Kidney glomerular epithelial cell (primary cell): Measurements from ENCODE around the gene PITPNB.

Experiments used
- DNase-seq: peaks from one replicate; lab custom pipeline; 2025; lab: John Stamatoyannopoulos, UW

PITPNB gene

GRCh38 chr22:27919222-27919941, at the start of gene PITPNB:
PITPNB (minus strand) TSS chr22:27919256; CDS start chr22:27919191, 65 bp downstream.
- DNase-seq: peak; percentile 97

- DNase-seq: no peak
These were observed 47.4 kb upstream of the PITPNB start for GRCh38 chr22:27966168-27967064.

GRCh38 chr22:27962268-27963044, 43.4 kb upstream of the PITPNB start:
- no peak for DNase-seq

GRCh38 chr22:27961680-27962079, 42.6 kb upstream of the PITPNB start:
- no peak for DNase-seq

- no peak for DNase-seq
These were observed 42.1 kb upstream of the PITPNB start for GRCh38 chr22:27961182-27961581.

- no peak for DNase-seq
These were observed 40.5 kb upstream of the PITPNB start for GRCh38 chr22:27959335-27960090.

GRCh38 chr22:27952779-27953178, 33.7 kb upstream of the PITPNB start:
- no peak for DNase-seq

GRCh38 chr22:27952091-27952490, 33.0 kb upstream of the PITPNB start:
- no peak for DNase-seq

- no peak for DNase-seq
These were observed 30.4 kb upstream of the PITPNB start for GRCh38 chr22:27949421-27949820.

- DNase-seq: no peak
These were observed 29.5 kb upstream of the PITPNB start for GRCh38 chr22:27948569-27948968.

- DNase-seq: no peak
These were observed 28.4 kb upstream of the PITPNB start for GRCh38 chr22:27947448-27947847.

- DNase-seq: no peak
These were observed 22.1 kb upstream of the PITPNB start for GRCh38 chr22:27941143-27941542.

GRCh38 chr22:27937453-27937852, 18.4 kb upstream of the PITPNB start:
- DNase-seq: no peak

- no peak for DNase-seq
These were observed 16.8 kb upstream of the PITPNB start for GRCh38 chr22:27935897-27936296.

GRCh38 chr22:27934069-27934468, 15.0 kb upstream of the PITPNB start:
- no peak for DNase-seq

GRCh38 chr22:27933186-27933983, 14.3 kb upstream of the PITPNB start:
- no peak for DNase-seq

GRCh38 chr22:27930331-27931060, 11.4 kb upstream of the PITPNB start:
- no peak for DNase-seq

GRCh38 chr22:27927608-27928007, 8.6 kb upstream of the PITPNB start:
- DNase-seq: no peak

- no peak for DNase-seq
These were observed 6.3 kb upstream of the PITPNB start for GRCh38 chr22:27925331-27925730.
